D721Med (cell line): ENCODE measurements around the gene ERFL.
A peak's percentile ranks its signal among the peaks of the same experiment; 100 is the strongest.

Source experiments
- DNase-seq: peaks from one replicate; pipeline ENCODE4 v3.0.0; 2011; ENCODE audit warnings: low spot score; ENCODE audit not compliant: insufficient read length
- FAIRE-seq: peaks from 2 replicates; lab custom pipeline; 2011; peaks lifted over from hg19 to GRCh38; lab: Jason Lieb, UNC
- TF ChIP-seq, protein P1 (sequence below): IDR thresholded peaks from 2 replicates; pipeline ENCODE4 v1.5.1; 2012; ENCODE audit warnings: mild to moderate bottlenecking, control low read depth; ENCODE audit not compliant: insufficient read depth; ENCODE audit errors: missing control alignments

Gene ERFL

DNA sequence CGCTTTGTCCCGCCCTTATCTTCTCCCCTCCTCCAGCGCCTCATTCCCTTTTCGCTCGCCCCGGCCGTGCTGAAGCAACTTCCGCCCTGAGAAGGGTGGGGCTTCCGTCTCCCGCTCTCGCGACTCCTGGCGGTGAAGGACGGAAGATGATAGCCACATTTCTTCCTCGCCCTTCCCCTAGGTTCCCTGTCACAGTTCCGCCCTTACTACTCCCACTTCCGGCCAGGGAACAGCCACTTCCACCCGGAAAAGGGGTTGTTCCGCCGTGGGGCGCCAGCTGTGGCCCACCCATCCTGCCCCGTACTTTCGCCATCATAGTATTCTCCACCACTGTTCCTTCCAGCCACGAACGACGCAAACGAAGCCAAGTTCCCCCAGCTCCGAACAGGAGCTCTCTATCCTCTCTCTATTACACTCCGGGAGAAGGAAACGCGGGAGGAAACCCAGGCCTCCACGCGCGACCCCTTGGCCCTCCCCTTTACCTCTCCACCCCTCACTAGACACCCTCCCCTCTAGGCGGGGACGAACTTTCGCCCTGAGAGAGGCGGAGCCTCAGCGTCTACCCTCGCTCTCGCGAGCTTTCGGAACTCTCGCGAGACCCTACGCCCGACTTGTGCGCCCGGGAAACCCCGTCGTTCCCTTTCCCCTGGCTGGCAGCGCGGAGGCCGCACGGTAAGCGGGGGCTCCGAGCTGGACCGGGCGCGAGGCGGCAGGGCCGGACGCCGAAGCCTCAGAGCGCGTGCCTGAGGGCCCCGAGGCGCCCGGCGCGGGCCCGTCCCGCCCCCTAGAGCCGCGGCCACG lies 68.4 kb downstream of the ERFL start, which contains the start of gene RPS19:
TSS of gene RPS19 (plus strand) at position 638 of the 801 bp plus-strand sequence. CDS start 520 bp downstream, outside the sequence.
- peak; percentile 85 for DNase-seq
- peak; percentile 6 for FAIRE-seq
- TF ChIP-seq, protein P1, sequence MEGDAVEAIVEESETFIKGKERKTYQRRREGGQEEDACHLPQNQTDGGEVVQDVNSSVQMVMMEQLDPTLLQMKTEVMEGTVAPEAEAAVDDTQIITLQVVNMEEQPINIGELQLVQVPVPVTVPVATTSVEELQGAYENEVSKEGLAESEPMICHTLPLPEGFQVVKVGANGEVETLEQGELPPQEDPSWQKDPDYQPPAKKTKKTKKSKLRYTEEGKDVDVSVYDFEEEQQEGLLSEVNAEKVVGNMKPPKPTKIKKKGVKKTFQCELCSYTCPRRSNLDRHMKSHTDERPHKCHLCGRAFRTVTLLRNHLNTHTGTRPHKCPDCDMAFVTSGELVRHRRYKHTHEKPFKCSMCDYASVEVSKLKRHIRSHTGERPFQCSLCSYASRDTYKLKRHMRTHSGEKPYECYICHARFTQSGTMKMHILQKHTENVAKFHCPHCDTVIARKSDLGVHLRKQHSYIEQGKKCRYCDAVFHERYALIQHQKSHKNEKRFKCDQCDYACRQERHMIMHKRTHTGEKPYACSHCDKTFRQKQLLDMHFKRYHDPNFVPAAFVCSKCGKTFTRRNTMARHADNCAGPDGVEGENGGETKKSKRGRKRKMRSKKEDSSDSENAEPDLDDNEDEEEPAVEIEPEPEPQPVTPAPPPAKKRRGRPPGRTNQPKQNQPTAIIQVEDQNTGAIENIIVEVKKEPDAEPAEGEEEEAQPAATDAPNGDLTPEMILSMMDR = no peak

DNA sequence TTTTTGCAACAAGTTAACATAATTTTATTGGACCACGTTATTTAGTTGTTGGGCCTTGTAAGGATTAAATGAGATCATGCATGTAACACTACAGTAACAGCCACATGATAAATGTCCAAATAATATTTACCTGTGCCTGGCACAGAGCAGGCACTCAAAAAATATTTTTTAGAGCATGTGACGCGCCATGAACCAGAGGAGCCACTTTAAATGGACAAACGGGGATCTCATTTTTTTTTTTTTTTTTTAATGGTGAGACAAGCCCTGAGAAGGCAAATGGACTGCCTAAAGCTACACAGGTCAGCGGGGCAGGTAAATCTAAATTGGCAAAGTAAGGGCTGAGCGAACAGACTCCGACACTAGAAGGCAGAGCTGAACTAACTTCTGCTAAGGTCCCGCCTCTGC lies 69.0 kb downstream of the ERFL start:
- TF ChIP-seq, protein P1 = peak; percentile 39
- no peak for FAIRE-seq
- DNase-seq = no peak
